Fibroblast of lung (primary cell): ENCODE data around the gene CFAP46.

Experiments
- CTCF ChIP-seq, 2 donors: IDR thresholded peaks in 1 of 2; conservative IDR thresholded peaks in 1 of 2; 1 replicate in 1 of 2; 2 replicates in 1 of 2; pipeline ENCODE4 v1.5.1; 2011 to 2012; ENCODE audit warnings: low read length in 2 of 2, control low read depth in 1 of 2, inconsistent platforms in 1 of 2, low read depth in 1 of 2, mild to moderate bottlenecking in 1 of 2
- EZH2 ChIP-seq: IDR thresholded peaks from 2 replicates; pipeline ENCODE4 v1.5.1; 2012; ENCODE audit warnings: low read length, control low read depth, mild to moderate bottlenecking; ENCODE audit errors: missing control alignments

DNA sequence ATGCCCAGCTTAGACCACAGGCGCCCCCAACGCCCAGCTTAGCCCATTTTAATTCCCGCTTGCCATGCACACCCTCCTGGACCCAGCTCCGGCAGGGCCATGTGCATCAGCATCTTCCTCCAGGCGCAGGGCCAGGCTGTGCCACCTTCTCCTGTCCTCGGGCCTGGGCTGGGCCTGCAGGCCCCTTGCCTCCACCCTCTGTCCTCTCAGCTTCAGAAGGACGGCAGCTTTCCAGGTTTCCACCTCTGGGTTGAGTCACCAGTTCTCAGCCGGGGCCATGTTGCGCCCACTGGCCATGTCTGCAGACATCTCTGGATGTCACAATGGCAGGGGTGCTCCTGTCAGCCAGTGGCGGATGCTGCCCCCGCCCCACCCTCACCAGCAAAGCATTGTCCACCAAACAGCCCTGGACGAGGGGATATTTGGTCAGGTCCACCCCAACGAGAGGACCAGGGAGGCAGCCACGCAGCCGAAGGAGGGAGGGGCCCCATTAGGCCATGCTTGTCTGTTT, 97.3 kb downstream of the CFAP46 start:
- TF ChIP-seq EZH2, result no peak
- no peak for TF ChIP-seq CTCF (conservative IDR thresholded peaks at IDR 0.05 in 1 of 2, IDR thresholded peaks at IDR 0.05 in 1 of 2; ENCODE audit: low read depth in 1 of 2, low read length in 2 of 2)
